H1 (cell line): ENCODE measurements around the gene JTB. TPM values are rescaled to one million over a fixed set of nuclear protein-coding genes. Genes with fewer than 3 reads are reported as not detected.

Experiments used
- CTCF ChIA-PET: fragments of 300-600 bp; sonication (Branson Sonifier 250); formaldehyde crosslinking; loops from one replicate; lab custom pipeline; 2021; ENCODE audit not compliant: partially characterized antibody; lab: Charles Lee
- POLR2A ChIA-PET: fragments of 300-600 bp; sonication (Branson Sonifier 250); formaldehyde crosslinking; loops from one replicate; lab custom pipeline; 2021; ENCODE audit warnings: inconsistent platforms; ENCODE audit not compliant: partially characterized antibody; lab: Charles Lee
- DNase-seq, 2 experiments: peaks; one replicate each; pipeline versions ENCODE4 v3.0.0 to v3.0.0-alpha.2; 2010 to 2022; ENCODE audit warnings: low spot score in 2 of 2, low read depth in 1 of 2, mixed read lengths in 1 of 2
- FAIRE-seq: peaks from 2 replicates; lab custom pipeline; 2011; peaks lifted over from hg19 to GRCh38; lab: Jason Lieb, UNC
- H2AFZ ChIP-seq: 2 replicates; pipeline ENCODE4 v1.8.1; 2012; ENCODE audit warnings: low read length, inconsistent platforms
- H2AK5ac ChIP-seq: 2 replicates; pipeline ENCODE4 v1.6.1; 2013; ENCODE audit warnings: low read depth, low read length
- H2BK120ac ChIP-seq: replicated peaks from 2 replicates; pipeline ENCODE3; 2013; ENCODE audit warnings: low read depth, low read length, inconsistent platforms
- H2BK12ac ChIP-seq: 2 replicates; pipeline ENCODE4 v1.6.1; 2013; ENCODE audit warnings: low read depth, low read length
- H2BK15ac ChIP-seq: 2 replicates; pipeline ENCODE4 v1.6.1; 2013; ENCODE audit warnings: low read length
- H2BK20ac ChIP-seq: 2 replicates; pipeline ENCODE4 v1.6.1; 2013; ENCODE audit warnings: low read length
- H2BK5ac ChIP-seq: 2 replicates; pipeline ENCODE4 v1.6.1; 2013; ENCODE audit warnings: low read depth, low read length
- H3K14ac ChIP-seq: 2 replicates; pipeline ENCODE4 v1.6.1; 2013; ENCODE audit warnings: inconsistent platforms; ENCODE audit not compliant: insufficient read length
- H3K18ac ChIP-seq: 2 replicates; pipeline ENCODE4 v1.6.1; 2013; ENCODE audit warnings: low read length; ENCODE audit errors: extremely low read depth
- H3K23ac ChIP-seq: 2 replicates; pipeline ENCODE4 v1.6.1; 2013; ENCODE audit warnings: inconsistent platforms; ENCODE audit not compliant: insufficient read length
- H3K23me2 ChIP-seq: 2 replicates; pipeline ENCODE4 v1.6.1; 2013; ENCODE audit warnings: low read depth, low read length
- H3K27ac ChIP-seq: 2 replicates; pipeline ENCODE4 v1.6.1; 2011; ENCODE audit warnings: low read depth, low read length, inconsistent platforms
- H3K27me3 ChIP-seq, 4 experiments: replicated peaks in 1 of 4; 1 replicate in 1 of 4; 2 replicates in 3 of 4; pipeline versions ENCODE4 v1.6.1 to v1.8.1; 2011 to 2013; ENCODE audit warnings: low read length in 3 of 4, mild to moderate bottlenecking in 3 of 4, inconsistent platforms in 2 of 4, mixed read lengths in 2 of 4, moderate library complexity in 1 of 4; ENCODE audit not compliant: control insufficient read depth in 3 of 4, insufficient read depth in 3 of 4; ENCODE audit errors: extremely low read depth in 1 of 4
- H3K36me3 ChIP-seq, 4 experiments: 2 replicates each; pipeline versions ENCODE4 v1.6.1 to v1.8.1; 2011 to 2013; ENCODE audit warnings: mild to moderate bottlenecking in 4 of 4, low read length in 3 of 4, moderate library complexity in 2 of 4, control low read depth in 1 of 4, inconsistent platforms in 1 of 4; ENCODE audit not compliant: insufficient read depth in 4 of 4, control insufficient read depth in 2 of 4
- H3K4ac ChIP-seq: replicated peaks from 2 replicates; pipeline ENCODE3; 2013; ENCODE audit warnings: low read length, low read depth, mixed read lengths, inconsistent platforms; ENCODE audit not compliant: insufficient read length
- H3K4me1 ChIP-seq, 4 experiments: replicated peaks in 1 of 4; 1 replicate in 1 of 4; 2 replicates in 3 of 4; pipeline versions ENCODE4 v1.6.1 to v1.8.1; 2011 to 2013; ENCODE audit warnings: low read length in 3 of 4, inconsistent platforms in 2 of 4, mixed read lengths in 1 of 4; ENCODE audit not compliant: insufficient read depth in 4 of 4, control insufficient read depth in 3 of 4
- H3K4me2 ChIP-seq, 2 experiments: 2 replicates each; pipeline versions ENCODE4 v1.6.1 to v1.8.1; 2011 to 2013; ENCODE audit warnings: low read depth in 2 of 2, low read length in 2 of 2, control low read depth in 1 of 2, inconsistent platforms in 1 of 2, mild to moderate bottlenecking in 1 of 2; ENCODE audit not compliant: insufficient read depth in 1 of 2
- H3K4me3 ChIP-seq, 4 experiments: fragments of 200-600, 300-600 bp in 1 of 4; sonication (generic), shearing (Covaris generic), sonication (Bioruptor Twin) in 1 of 4; 2 replicates each; pipeline versions ENCODE4 v1.5.1 to v1.8.1; 2011 to 2016; ENCODE audit warnings: low read length in 4 of 4, low read depth in 3 of 4, control low read depth in 2 of 4, inconsistent platforms in 2 of 4, mild to moderate bottlenecking in 2 of 4, mixed read lengths in 1 of 4, moderate library complexity in 1 of 4; ENCODE audit not compliant: insufficient read depth in 2 of 4; ENCODE audit errors: extremely low read depth in 1 of 4
- H3K56ac ChIP-seq: replicated peaks from 2 replicates; pipeline ENCODE3; 2013; ENCODE audit warnings: low read depth, mild to moderate bottlenecking, mixed read lengths, low read length, inconsistent platforms; ENCODE audit not compliant: insufficient read length
- H3K79me1 ChIP-seq: 2 replicates; pipeline ENCODE4 v1.6.1; 2013; ENCODE audit warnings: low read depth, low read length, control low read depth
- H3K79me2 ChIP-seq, 2 experiments: 2 replicates each; pipeline versions ENCODE4 v1.6.1 to v1.8.1; 2012 to 2013; ENCODE audit warnings: low read length in 2 of 2, mild to moderate bottlenecking in 2 of 2, inconsistent platforms in 1 of 2; ENCODE audit not compliant: insufficient read depth in 2 of 2, control insufficient read depth in 1 of 2
- H3K9ac ChIP-seq, 4 experiments: replicated peaks in 1 of 4; 1 replicate in 1 of 4; 2 replicates in 3 of 4; pipeline versions ENCODE4 v1.6.1 to v1.8.1; 2011 to 2013; ENCODE audit warnings: low read depth in 3 of 4, low read length in 3 of 4, control low read depth in 2 of 4, mild to moderate bottlenecking in 2 of 4, moderate library complexity in 2 of 4, inconsistent platforms in 1 of 4; ENCODE audit errors: extremely low read depth in 1 of 4
- H3K9me3 ChIP-seq, 2 experiments: 2 replicates each; pipeline versions ENCODE4 v1.6.1 to v1.8.1; 2012 to 2013; ENCODE audit warnings: mild to moderate bottlenecking in 2 of 2, moderate library complexity in 2 of 2, control low read depth in 1 of 2, inconsistent platforms in 1 of 2, low read depth in 1 of 2, low read length in 1 of 2, mixed read lengths in 1 of 2; ENCODE audit not compliant: insufficient read depth in 2 of 2
- H4K20me1 ChIP-seq, 2 experiments: replicated peaks in 1 of 2; 2 replicates each; pipeline versions ENCODE3 to v1.8.1; 2011 to 2013; ENCODE audit warnings: inconsistent platforms in 2 of 2, low read length in 2 of 2, mild to moderate bottlenecking in 1 of 2; ENCODE audit not compliant: insufficient read depth in 2 of 2, control insufficient read depth in 1 of 2
- H4K5ac ChIP-seq: 2 replicates; pipeline ENCODE4 v1.6.1; 2013; ENCODE audit warnings: low read length, low read depth, mixed read lengths, inconsistent platforms; ENCODE audit not compliant: insufficient read length
- H4K8ac ChIP-seq: 2 replicates; pipeline ENCODE4 v1.8.0; 2013; ENCODE audit warnings: mild to moderate bottlenecking, moderate library complexity, low read length, inconsistent platforms; ENCODE audit not compliant: insufficient read depth; ENCODE audit errors: extremely low read depth
- H4K91ac ChIP-seq: replicated peaks from 2 replicates; pipeline ENCODE3; 2013; ENCODE audit warnings: low read length, mixed read lengths, inconsistent platforms; ENCODE audit not compliant: insufficient read length
- ASH2L ChIP-seq: fragments of 200-600, 300-600 bp; sonication (generic); IDR thresholded peaks from one replicate; pipeline ENCODE4 v1.7.1; 2017; ENCODE audit warnings: low read length
- CEBPB ChIP-seq: IDR thresholded peaks from 2 replicates; pipeline ENCODE4 v1.6.1; 2012; ENCODE audit warnings: low read depth, low read length
- CREB1 ChIP-seq: IDR thresholded peaks from 2 replicates; pipeline ENCODE4 v1.6.1; 2012; ENCODE audit warnings: inconsistent platforms
- EP300 ChIP-seq, 2 experiments: IDR thresholded peaks; 1 replicate in 1 of 2; 2 replicates in 1 of 2; pipeline ENCODE4 v1.6.1; 2011 to 2012; ENCODE audit warnings: low read depth in 2 of 2, low read length in 2 of 2, mild to moderate bottlenecking in 2 of 2, borderline replicate concordance in 1 of 2, inconsistent platforms in 1 of 2, moderate library complexity in 1 of 2
- HDAC2 ChIP-seq, 2 experiments: fragments of 300-600 bp in 1 of 2; sonication (generic) in 1 of 2; IDR thresholded peaks; 2 replicates each; pipeline ENCODE4 v1.6.1; 2011 to 2012; ENCODE audit warnings: low read depth in 2 of 2, low read length in 2 of 2, mild to moderate bottlenecking in 2 of 2, moderate library complexity in 2 of 2, borderline replicate concordance in 1 of 2, inconsistent platforms in 1 of 2
- HDAC6 ChIP-seq: IDR thresholded peaks from one replicate; pipeline ENCODE4 v1.7.1; 2012; ENCODE audit warnings: low read depth, mild to moderate bottlenecking, inconsistent platforms, low read length, moderate library complexity
- MAFK ChIP-seq: IDR thresholded peaks from 2 replicates; pipeline ENCODE4 v1.6.1; 2012; ENCODE audit warnings: low read depth, mild to moderate bottlenecking, improper control_type of control experiment, low read length
- NANOG ChIP-seq: IDR thresholded peaks from 2 replicates; pipeline ENCODE4 v1.6.1; 2011; ENCODE audit warnings: low read length, low read depth, mild to moderate bottlenecking, inconsistent platforms; ENCODE audit not compliant: insufficient read depth, poor library complexity, severe bottlenecking
- RXRA ChIP-seq: IDR thresholded peaks from 2 replicates; pipeline ENCODE4 v1.6.1; 2011; ENCODE audit warnings: low read depth, mild to moderate bottlenecking, low read length, moderate library complexity; ENCODE audit not compliant: insufficient read depth
- SIN3A ChIP-seq, 2 experiments: IDR thresholded peaks in 1 of 2; conservative IDR thresholded peaks in 1 of 2; 2 replicates each; pipeline ENCODE4 v1.6.1; 2011 to 2012; ENCODE audit warnings: low read length in 2 of 2, improper control_type of control experiment in 1 of 2, low read depth in 1 of 2, mild to moderate bottlenecking in 1 of 2
- SP2 ChIP-seq: IDR thresholded peaks from 2 replicates; pipeline ENCODE4 v1.6.1; 2012; ENCODE audit warnings: mild to moderate bottlenecking, low read length, inconsistent platforms
- SUZ12 ChIP-seq: fragments of 200-600 bp; sonication (generic); IDR thresholded peaks from 2 replicates; pipeline ENCODE4 v1.6.1; 2012; ENCODE audit warnings: mild to moderate bottlenecking, inconsistent platforms, low read length, moderate library complexity, mixed read lengths
- TAF7 ChIP-seq: optimal IDR thresholded peaks from 2 replicates; pipeline ENCODE3; 2011; ENCODE audit warnings: low read depth, mild to moderate bottlenecking, inconsistent platforms, low read length, moderate library complexity, borderline replicate concordance
- WGBS, 2 experiments: shearing (Covaris generic) in 1 of 2; methylation state at CpG; one replicate each; pipeline versions ENCODE4 v1.1.6 to v1.1.7; 2013 to 2015; ENCODE audit warnings: low lambda C conversion rate in 2 of 2, mixed read lengths in 2 of 2, inconsistent platforms in 1 of 2, low coverage in 1 of 2, missing lambda C conversion rate in 1 of 2; ENCODE audit not compliant: insufficient replicate concordance in 2 of 2, insufficient coverage in 1 of 2, insufficient read length in 1 of 2; ENCODE audit errors: extremely low coverage in 1 of 2, missing lambda C conversion rate in 1 of 2; 5-methylcytosine and 5-hydroxymethylcytosine counted together
- polyA plus RNA-seq, 7 experiments: library from polyadenylated mRNA; depleted of rRNA in 3 of 7; stranded (reverse) in 5 of 7; unstranded in 2 of 7; fragments of >200 nt in 5 of 7; fragments of 200-250 nt in 2 of 7; gene quantifications; 1 replicate in 5 of 7; 2 replicates in 1 of 7; 4 replicates in 1 of 7; pipeline versions ENCODE4 v1.2.1 to v1.2.3, GENCODE V29; 2011 to 2013; ENCODE audit warnings: missing spikeins in 2 of 7, mixed read lengths in 2 of 7
- total RNA-seq: library from RNA; stranded (reverse); fragmentation: NEBNext Ultra II Directional; extraction: Animal tissue kit (Norgen Biotek cat#: 25700); gene quantifications from 2 replicates; pipeline ENCODE4 v1.2.1, GENCODE V29; 2021

JTB gene
- total and polyA plus RNA-seq, 2 of the 8 experiments (the other 6 are each of a cell fraction or from before 2014, with no cell fraction given) = 91.1 to 122 TPM

DNA sequence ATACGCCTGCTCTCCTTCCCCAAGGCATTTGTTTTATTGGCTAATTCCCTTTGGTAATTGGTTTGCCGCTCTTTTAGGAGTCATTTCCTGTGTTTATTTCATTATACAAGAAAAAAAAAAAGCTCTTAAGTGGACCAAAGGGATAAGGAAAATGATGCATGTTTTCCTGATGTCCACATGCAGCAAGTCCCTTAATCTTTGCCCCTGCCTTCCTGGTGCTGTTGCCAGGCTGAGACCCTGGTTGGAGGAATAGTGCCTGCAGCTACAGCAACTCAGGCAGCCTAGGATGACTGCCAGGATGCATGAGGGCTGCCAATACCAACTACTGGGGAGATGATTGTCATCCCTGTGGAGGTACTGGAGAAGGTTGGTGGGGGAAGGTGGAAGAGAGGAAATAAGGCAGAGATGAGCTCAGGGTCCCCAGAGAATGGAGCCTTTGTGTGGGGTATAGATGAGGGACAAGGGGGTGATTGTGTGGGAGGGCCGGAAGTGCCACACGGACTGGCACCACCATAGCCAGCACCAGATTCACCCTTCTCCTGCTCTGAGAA lies 48.6 kb downstream of the JTB start:
- no peak overlapping the region for H2BK5ac ChIP-seq
- no peak overlapping the region for H3K4me3 ChIP-seq
- peaks cover 0 to 5% of the 10 kb centered on the region in 2 experiments for H4K20me1 ChIP-seq
- H3K4me1 ChIP-seq = peaks cover 0 to 2% (median 0%) of the 10 kb centered on the region in 4 experiments; a peak in 1 of 7 replicates
- FAIRE-seq = no peak
- no peak overlapping the region for H3K56ac ChIP-seq
- H4K91ac ChIP-seq = no peak overlapping the region
- no peak overlapping the region for H2BK20ac ChIP-seq
- H3K23me2 ChIP-seq = peaks cover 3% of the 10 kb centered on the region
- no peak for DNase-seq
- no peaks in the 10 kb centered on the region for H3K79me2 ChIP-seq
- H4K8ac ChIP-seq = no peak overlapping the region
- no peak overlapping the region for H3K18ac ChIP-seq
- no peak overlapping the region for H3K27ac ChIP-seq
- H3K36me3 ChIP-seq = peaks cover 0 to 21% (median 14%) of the 10 kb centered on the region in 4 experiments
- H3K9me3 ChIP-seq = no peaks in the 10 kb centered on the region
- 90% methylated on average over 4 of the region's 4 CpGs; no CpG with 5 or more reads in 1 of the 2 experiments for WGBS, 2 experiments
- no peak overlapping the region for H3K9ac ChIP-seq
- no peak overlapping the region for H2BK120ac ChIP-seq
- H2AFZ ChIP-seq = no peak overlapping the region
- no peak overlapping the region for H3K14ac ChIP-seq
- no peaks in the 10 kb centered on the region for H3K27me3 ChIP-seq
- H4K5ac ChIP-seq = no peak overlapping the region
- H2AK5ac ChIP-seq = no peak overlapping the region
- POLR2A ChIA-PET = interaction anchor here (0.7 to 5.1 kb wide), 20 partner anchors 10 to 263 kb away, joined by 3 to 60 read pairs (median 4); partner anchors contain the start of genes CRTC2, DENND4B, RPS27 and SLC39A1
- no peak overlapping the region for H3K23ac ChIP-seq
- no peaks in the 10 kb centered on the region for H3K79me1 ChIP-seq
- no peak overlapping the region for H3K4ac ChIP-seq
- H2BK12ac ChIP-seq = no peak overlapping the region
- no peak overlapping the region for H3K4me2 ChIP-seq
- CTCF ChIA-PET = interaction anchor here (0.6 to 2.8 kb wide), 12 partner anchors 9 to 122 kb away, joined by 3 to 14 read pairs (median 4); partner anchors contain the start of genes DENND4B, JTB and RAB13
- no peak overlapping the region for H2BK15ac ChIP-seq
- no peak for TF ChIP-seq SIN3A (conservative IDR thresholded peaks at IDR 0.05 in 1 of 2, IDR thresholded peaks at IDR 0.05 in 1 of 2; ENCODE audit: low read depth in 1 of 2, low read length in 2 of 2)
- no peak for TF ChIP-seq RXRA
- TF ChIP-seq HDAC2 (IDR thresholded peaks at IDR 0.05; ENCODE audit: borderline replicate concordance in 1 of 2, low read depth in 2 of 2, low read length in 2 of 2) = no peak
- TF ChIP-seq SUZ12 = no peak
- TF ChIP-seq EP300 (IDR thresholded peaks at IDR 0.05; ENCODE audit: borderline replicate concordance in 1 of 2, low read depth in 2 of 2, low read length in 2 of 2) = no peak
- no peak for TF ChIP-seq CEBPB
- TF ChIP-seq TAF7 = no peak
- no peak for TF ChIP-seq SP2
- TF ChIP-seq HDAC6 = no peak
- TF ChIP-seq NANOG = no peak
- TF ChIP-seq MAFK = no peak
- no peak for TF ChIP-seq ASH2L
- no peak for TF ChIP-seq CREB1
